ENCODE measurements around the gene SGMS1.
"Not testable (repeated sequence)": the region's sequence is repeated elsewhere in the genome, so short reads cannot be mapped to it uniquely, and the experiment has no call there.

The SGMS1 gene

GRCh38 chr10:50271564-50272250 lies 352.0 kb downstream of the SGMS1 start:
- no peak for DNase-seq (ENCODE audit: low read depth, low spot score)

- DNase-seq (ENCODE audit: low read depth, low spot score) = not testable (repeated sequence)
Observed at GRCh38 chr10:50267877-50268276, 355.9 kb downstream of the SGMS1 start.

DNA sequence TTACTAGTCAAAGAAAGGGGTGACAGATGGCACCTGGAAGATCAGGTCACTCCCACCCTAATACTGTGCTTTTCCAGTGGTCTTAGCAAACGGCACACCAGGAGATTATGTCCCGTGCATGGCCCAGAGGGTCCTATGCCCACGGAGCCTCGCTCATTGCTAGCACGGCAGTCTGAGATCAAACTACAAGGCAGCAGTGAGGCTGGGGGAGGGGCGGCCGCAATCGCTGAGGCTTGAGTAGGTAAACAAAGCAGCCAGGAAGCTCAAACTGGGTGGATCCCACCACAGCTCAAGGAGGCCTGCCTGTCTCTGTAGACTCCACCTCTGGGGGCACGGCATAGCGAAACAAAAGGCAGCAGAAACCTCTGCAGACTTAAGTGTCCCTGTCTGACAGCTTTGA lies 361.1 kb downstream of the SGMS1 start:
- not testable (repeated sequence) for DNase-seq (ENCODE audit: low read depth, low spot score)

GRCh38 chr10:50260791-50261281 lies 362.9 kb downstream of the SGMS1 start:
- DNase-seq (ENCODE audit: low read depth, low spot score) = no peak
